WTC11 (cell line): ENCODE measurements around the gene RAMACL. TPM values are rescaled to one million over a fixed set of nuclear protein-coding genes. Genes with fewer than 3 reads are reported as not detected.

ENCODE experiments used
- ATAC-seq: fragments of 200-7000 bp; cut with Tn5 transposase; 2 replicates; pipeline ENCODE4 v1.10.0; 2021; ENCODE audit warnings: mild to moderate bottlenecking, moderate library complexity
- CTCF ChIA-PET: fragments of 300-600 bp; sonication (Branson Sonifier 250); formaldehyde crosslinking; loops from one replicate; lab custom pipeline; 2021; ENCODE audit warnings: antibody characterized with exemption; lab: Charles Lee
- POLR2A ChIA-PET: fragments of 350-600 bp; sonication (Branson Sonifier 250); formaldehyde crosslinking; loops from one replicate; lab custom pipeline; 2021; ENCODE audit warnings: antibody characterized with exemption; lab: Charles Lee
- DNase-seq: peaks from one replicate; pipeline ENCODE4 v3.0.0; 2021; ENCODE audit warnings: low spot score
- H3K27ac Mint-ChIP-seq: 2 replicates; pipeline ENCODE4 v1.8.0; 2021; ENCODE audit warnings: mixed read lengths
- H3K27me3 Mint-ChIP-seq: 2 replicates; pipeline ENCODE4 v1.8.0; 2021; ENCODE audit warnings: low read depth, mild to moderate bottlenecking, moderate library complexity, mixed read lengths
- H3K36me3 Mint-ChIP-seq: 2 replicates; pipeline ENCODE4 v1.8.0; 2021; ENCODE audit warnings: mixed read lengths
- H3K4me1 Mint-ChIP-seq: 2 replicates; pipeline ENCODE4 v1.8.0; 2022; ENCODE audit warnings: mixed read lengths
- H3K4me3 Mint-ChIP-seq: 2 replicates; pipeline ENCODE4 v1.8.0; 2021; ENCODE audit warnings: mild to moderate bottlenecking, moderate library complexity, mixed read lengths
- H3K9me3 Mint-ChIP-seq: 2 replicates; pipeline ENCODE4 v1.8.0; 2021; ENCODE audit warnings: mixed read lengths
- ATF3 ChIP-seq: sonication (generic); formaldehyde crosslinking; conservative IDR thresholded peaks from 2 replicates; pipeline ENCODE4 v1.8.1; 2022; ENCODE audit warnings: mild to moderate bottlenecking, missing genetic modification reagents
- E2F1 ChIP-seq: sonication (generic); formaldehyde crosslinking; IDR thresholded peaks from 2 replicates; pipeline ENCODE4 v1.8.0; 2022; ENCODE audit warnings: mild to moderate bottlenecking, missing genetic modification reagents
- E2F5 ChIP-seq: sonication (generic); formaldehyde crosslinking; IDR thresholded peaks from 2 replicates; pipeline ENCODE4 v1.8.1; 2022; ENCODE audit warnings: mild to moderate bottlenecking, moderate library complexity, missing genetic modification reagents
- ESRRA ChIP-seq: sonication (generic); formaldehyde crosslinking; IDR thresholded peaks from 2 replicates; pipeline ENCODE4 v1.8.1; 2022; ENCODE audit warnings: mild to moderate bottlenecking, missing genetic modification reagents, borderline replicate concordance
- FOXP1 ChIP-seq: sonication (generic); formaldehyde crosslinking; IDR thresholded peaks from 2 replicates; pipeline ENCODE4 v1.8.0; 2022; ENCODE audit warnings: missing genetic modification reagents, mild to moderate bottlenecking, moderate library complexity, borderline replicate concordance
- HMGA2 ChIP-seq: fragments of 250-450 bp; sonication (Bioruptor Pico); IDR thresholded peaks from 2 replicates; pipeline ENCODE4 v1.4.0; 2021; ENCODE audit warnings: mild to moderate bottlenecking, moderate library complexity
- JAZF1 ChIP-seq: fragments of 250-450 bp; sonication (Bioruptor Pico); IDR thresholded peaks from 2 replicates; pipeline ENCODE4 v1.9.0; 2021; ENCODE audit warnings: moderate library complexity, mild to moderate bottlenecking, inconsistent platforms
- MAX ChIP-seq: sonication (generic); formaldehyde crosslinking; IDR thresholded peaks from 2 replicates; pipeline ENCODE4 v1.8.0; 2022; ENCODE audit warnings: mild to moderate bottlenecking, missing genetic modification reagents
- MXD4 ChIP-seq: fragments of 250-450 bp; sonication (Bioruptor Pico); IDR thresholded peaks from 2 replicates; pipeline ENCODE4 v1.8.0; 2021; ENCODE audit warnings: mild to moderate bottlenecking, moderate library complexity, borderline replicate concordance
- NFATC4 ChIP-seq: fragments of 250-450 bp; sonication (Bioruptor Pico); IDR thresholded peaks from 2 replicates; pipeline ENCODE4 v1.9.0; 2021; ENCODE audit warnings: mild to moderate bottlenecking
- RELA ChIP-seq: sonication (generic); formaldehyde crosslinking; IDR thresholded peaks from 2 replicates; pipeline ENCODE4 v1.8.1; 2022; ENCODE audit warnings: missing genetic modification reagents, mild to moderate bottlenecking, borderline replicate concordance
- SOX15 ChIP-seq: fragments of 250-450 bp; sonication (Bioruptor Pico); IDR thresholded peaks from 2 replicates; pipeline ENCODE4 v1.9.0; 2021; ENCODE audit warnings: mild to moderate bottlenecking
- TCF7 ChIP-seq: sonication (generic); formaldehyde crosslinking; IDR thresholded peaks from 2 replicates; pipeline ENCODE4 v1.8.0; 2022; ENCODE audit warnings: mild to moderate bottlenecking, low read depth, missing genetic modification reagents, moderate library complexity
- TP53 ChIP-seq: sonication (generic); formaldehyde crosslinking; IDR thresholded peaks from 2 replicates; pipeline ENCODE4 v1.8.1; 2023; ENCODE audit warnings: mild to moderate bottlenecking, missing genetic modification reagents
- USF1 ChIP-seq: sonication (generic); formaldehyde crosslinking; IDR thresholded peaks from 2 replicates; pipeline ENCODE4 v1.8.0; 2022; ENCODE audit warnings: mild to moderate bottlenecking, missing genetic modification reagents
- ZBTB43 ChIP-seq: sonication (generic); formaldehyde crosslinking; IDR thresholded peaks from 2 replicates; pipeline ENCODE4 v1.8.1; 2023; ENCODE audit warnings: mild to moderate bottlenecking, missing genetic modification reagents
- ZMAT4 ChIP-seq: fragments of 250-450 bp; sonication (Bioruptor Pico); IDR thresholded peaks from 2 replicates; pipeline ENCODE4 v1.9.0; 2021; ENCODE audit warnings: mild to moderate bottlenecking
- ZNF121 ChIP-seq: sonication (generic); formaldehyde crosslinking; IDR thresholded peaks from 2 replicates; pipeline ENCODE4 v1.8.0; 2023; ENCODE audit warnings: missing genetic modification reagents
- ZNF317 ChIP-seq: sonication (generic); formaldehyde crosslinking; IDR thresholded peaks from 2 replicates; pipeline ENCODE4 v1.8.1; 2023; ENCODE audit warnings: low read depth, mild to moderate bottlenecking, moderate library complexity, missing genetic modification reagents, borderline replicate concordance
- ZNF396 ChIP-seq: fragments of 250-450 bp; sonication (Bioruptor Pico); IDR thresholded peaks from 2 replicates; pipeline ENCODE4 v1.8.0; 2021; ENCODE audit warnings: mild to moderate bottlenecking, moderate library complexity, borderline replicate concordance
- ZNF416 ChIP-seq: fragments of 250-450 bp; sonication (Bioruptor Pico); IDR thresholded peaks from 2 replicates; pipeline ENCODE4 v1.9.0; 2021; ENCODE audit warnings: mild to moderate bottlenecking, inconsistent platforms
- ZNF423 ChIP-seq: fragments of 250-450 bp; sonication (Bioruptor Pico); IDR thresholded peaks from 2 replicates; pipeline ENCODE4 v2.1.2; 2022; ENCODE audit warnings: mild to moderate bottlenecking, moderate library complexity
- ZNF671 ChIP-seq: fragments of 250-450 bp; sonication (Bioruptor Pico); IDR thresholded peaks from 2 replicates; pipeline ENCODE4 v1.8.0; 2021; ENCODE audit warnings: mild to moderate bottlenecking
- total RNA-seq: library from RNA; stranded (reverse); gene quantifications from 3 replicates; pipeline ENCODE4 v1.2.3, GENCODE V29; 2021

Gene RAMACL
- total RNA-seq, 1 experiment from 2014 or later = 0.79 TPM

GRCh38 chr6:166584155-166584554, 2.3 kb downstream of the RAMACL start:
- Mint-ChIP-seq H3K27ac (no peak overlapping the region), H3K36me3 (no peaks in the 10 kb centered on the region), H3K4me3 (no peak overlapping the region), H3K27me3 (no peaks in the 10 kb centered on the region), H3K9me3 (no peaks in the 10 kb centered on the region), H3K4me1 (peaks cover 58% of the 10 kb centered on the region)
- ATAC-seq = no peak
- TF ChIP-seq ZNF671 (CRISPR knock-in tag) (no peak), ZBTB43 (no peak), ZNF396 (CRISPR knock-in tag) (no peak), ZNF317 (CRISPR knock-in tag) (no peak), E2F5 (CRISPR knock-in tag) (no peak), MAX (no peak), E2F1 (CRISPR knock-in tag) (no peak), JAZF1 (CRISPR knock-in tag) (no peak), ZNF423 (CRISPR knock-in tag) (no peak), MXD4 (CRISPR knock-in tag) (no peak), ESRRA (CRISPR knock-in tag) (no peak)
- ChIA-PET POLR2A (no interaction called here), CTCF (interaction anchor here (0.6 to 1.1 kb wide), 3 partner anchors 12 to 367 kb away, joined by 3 read pairs; no protein-coding TSS in a partner anchor)
- no peak for DNase-seq

- no peak for TF ChIP-seq SOX15 (CRISPR knock-in tag)
- no peak for TF ChIP-seq USF1 (CRISPR knock-in tag)
- no peak for TF ChIP-seq ZNF416 (CRISPR knock-in tag)
- no peak for TF ChIP-seq FOXP1
- no peak for TF ChIP-seq RELA (CRISPR knock-in tag)
- TF ChIP-seq ZNF121 = no peak
- no peak for TF ChIP-seq ZNF671 (CRISPR knock-in tag)
- TF ChIP-seq ZMAT4 = no peak
- no peak for TF ChIP-seq ATF3
- TF ChIP-seq E2F1 (CRISPR knock-in tag) = no peak
- TF ChIP-seq NFATC4 (CRISPR knock-in tag) = no peak
- TF ChIP-seq MAX = no peak
- no peak for TF ChIP-seq HMGA2 (CRISPR knock-in tag)
- TF ChIP-seq TP53 (CRISPR knock-in tag) = no peak
- TF ChIP-seq MXD4 (CRISPR knock-in tag) = no peak
- no peak for TF ChIP-seq E2F5 (CRISPR knock-in tag)
- TF ChIP-seq TCF7 (CRISPR knock-in tag) = no peak
- DNase-seq (no peak), ATAC-seq (no peak)
- Mint-ChIP-seq H3K4me1 (peaks cover 56% of the 10 kb centered on the region), H3K4me3 (no peak overlapping the region), H3K27me3 (no peaks in the 10 kb centered on the region), H3K36me3 (peaks cover 7% of the 10 kb centered on the region; the same call in 1 of the 2 replicates), H3K9me3 (no peaks in the 10 kb centered on the region), H3K27ac (0 out of 2 replicates have a peak overlapping the region, but pooled peaks have one; percentile 13)
- ChIA-PET CTCF (no interaction called here), POLR2A (no interaction called here)
These were observed 3.1 kb downstream of the RAMACL start for GRCh38 chr6:166583230-166583965.
